GM12864 (cell line): ENCODE measurements around the gene COL6A3.

Source experiments
- DNase-seq: peaks from one replicate; pipeline ENCODE4 v3.0.0-alpha.2; 2011; ENCODE audit warnings: low read depth
- H3K4me3 ChIP-seq: 2 replicates; pipeline ENCODE4 v1.5.1; 2011; ENCODE audit warnings: mild to moderate bottlenecking, low read depth, low read length, control low read depth
- CTCF ChIP-seq: IDR thresholded peaks from 2 replicates; pipeline ENCODE4 v1.5.1; 2011; ENCODE audit warnings: low read depth, mild to moderate bottlenecking, moderate library complexity, low read length, control low read depth, inconsistent platforms; ENCODE audit errors: missing control alignments

The COL6A3 gene

GRCh38 chr2:237281836-237282306 is 132.1 kb downstream of the COL6A3 start:
- no peak for TF ChIP-seq CTCF
- no peak overlapping the region for H3K4me3 ChIP-seq
- no peak for DNase-seq

DNA sequence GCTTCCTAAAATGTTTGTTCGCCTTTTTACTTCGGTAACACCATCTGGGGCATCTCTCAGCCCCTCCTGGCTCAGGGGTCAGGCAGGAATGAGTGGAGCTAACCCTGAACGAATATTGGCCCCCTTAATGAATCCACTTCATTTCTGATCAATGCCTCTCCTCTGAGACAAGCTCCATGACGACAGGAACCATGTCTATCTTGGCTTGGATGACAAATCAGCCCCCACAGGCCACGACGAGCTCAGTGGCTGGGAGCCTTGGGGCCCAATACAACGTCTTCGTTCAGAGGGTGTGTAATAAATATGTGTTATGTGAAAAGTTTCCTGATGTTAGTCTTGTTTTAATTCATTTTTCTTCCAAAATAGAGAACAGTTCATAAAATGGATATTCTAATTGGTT is 133.0 kb downstream of the COL6A3 start:
- DNase-seq, result no peak
- TF ChIP-seq CTCF, result no peak
- no peak overlapping the region for H3K4me3 ChIP-seq

DNA sequence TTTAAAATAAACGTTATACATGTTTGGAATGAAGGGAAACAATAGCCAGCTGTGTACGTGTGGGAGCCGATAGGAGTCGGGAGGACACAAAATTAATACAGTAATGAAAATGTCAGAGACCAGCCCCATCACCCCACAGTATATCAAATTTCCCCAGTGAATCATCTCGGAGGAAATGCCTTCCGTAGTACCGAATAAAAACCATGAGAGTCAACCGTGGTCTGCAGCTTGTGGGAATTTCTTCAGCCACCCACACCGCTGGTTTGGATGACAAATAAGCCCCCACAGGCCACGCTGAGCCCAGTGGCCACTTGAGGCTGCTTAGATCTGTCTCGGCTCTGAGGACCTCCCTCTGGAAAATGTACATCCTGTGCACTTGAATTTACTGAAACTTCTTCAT is 133.7 kb downstream of the COL6A3 start:
- TF ChIP-seq CTCF, result no peak
- DNase-seq, result no peak
- H3K4me3 ChIP-seq, result no peak overlapping the region

DNA sequence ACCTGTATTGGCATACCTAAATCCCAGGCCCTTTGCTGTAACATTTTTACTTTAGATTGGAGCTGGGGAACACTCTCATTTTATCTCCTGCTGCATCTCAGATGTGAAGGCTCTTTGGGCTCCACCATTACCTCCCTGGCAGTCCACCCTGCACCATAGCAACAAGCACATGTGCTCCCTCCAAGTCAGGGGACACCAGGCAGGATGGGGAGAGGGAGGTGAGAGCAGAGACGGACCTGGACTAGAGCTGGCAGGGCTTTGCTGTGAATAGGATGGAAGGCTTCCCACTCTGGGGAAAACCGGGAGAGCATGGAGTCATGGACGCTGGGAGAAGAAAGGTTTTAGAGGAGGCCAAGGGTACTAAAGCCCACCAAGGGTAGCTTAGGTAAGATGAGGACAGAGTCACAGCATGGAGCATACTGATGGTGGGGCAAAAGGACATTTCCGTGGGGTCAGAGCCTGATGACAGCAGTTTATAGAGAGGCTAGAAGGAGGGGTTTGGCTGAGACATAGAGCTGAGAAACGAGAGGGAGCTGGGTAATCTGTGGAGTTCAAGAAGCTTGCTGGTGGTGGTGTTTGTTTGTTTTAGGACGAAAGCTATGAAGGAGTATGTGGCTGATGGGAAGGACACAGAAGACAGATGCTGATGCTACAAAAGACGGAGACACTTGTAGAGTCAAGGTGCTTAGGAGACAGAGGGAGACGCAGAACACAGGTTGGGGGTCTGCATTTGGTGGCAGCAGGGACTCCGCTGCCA is 134.8 kb downstream of the COL6A3 start:
- no peak overlapping the region for H3K4me3 ChIP-seq
- DNase-seq, result no peak
- TF ChIP-seq CTCF, result no peak

DNA sequence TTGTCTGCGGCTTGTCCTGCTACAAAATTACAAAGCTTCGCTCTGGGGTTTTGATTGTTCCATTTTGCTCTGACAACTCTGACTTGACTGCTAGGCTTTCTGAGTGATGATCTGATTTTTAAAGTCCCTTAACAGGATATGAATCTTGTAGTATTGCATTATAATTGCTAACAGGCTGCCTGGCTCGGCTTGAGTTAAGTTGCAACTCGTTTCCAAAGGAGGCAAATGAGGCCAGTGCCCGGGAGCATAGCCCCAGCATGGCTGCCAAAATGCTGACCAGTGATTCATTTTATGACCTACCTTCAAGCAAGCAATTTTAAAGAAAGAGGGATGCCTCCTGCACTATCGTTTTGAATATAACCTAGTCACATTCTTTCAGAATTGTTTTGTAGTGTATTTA is 135.4 kb downstream of the COL6A3 start:
- H3K4me3 ChIP-seq, result no peak overlapping the region

GRCh38 chr2:237276716-237277490 is 137.1 kb downstream of the COL6A3 start:
- no peak for TF ChIP-seq CTCF
- H3K4me3 ChIP-seq, result no peak overlapping the region
- no peak for DNase-seq

More for the DNA sequence above, 135.4 kb downstream of the COL6A3 start:
- DNase-seq, result no peak
- TF ChIP-seq CTCF, result no peak
